Ovary (tissue), 3 donors: Measurements from ENCODE around the gene INS.

Experiments used
- EP300 ChIP-seq: sonication (generic); formaldehyde crosslinking; IDR thresholded peaks from one replicate; pipeline ENCODE4 v1.6.1; 2017; ENCODE audit warnings: antibody characterized with exemption
- POLR2A ChIP-seq: fragments of 450-650 bp; IDR thresholded peaks from one replicate; pipeline ENCODE4 v1.6.1; 2017; ENCODE audit warnings: antibody characterized with exemption, mild to moderate bottlenecking, moderate library complexity
- TF ChIP-seq, protein P1 (sequence below), 3 donors: fragments of 450-650 bp in 2 of 3; fragments of 200-600 bp in 1 of 3; IDR thresholded peaks; one replicate each; pipeline versions ENCODE4 v1.5.1 to v1.8.0; 2016 to 2022; ENCODE audit warnings: antibody characterized with exemption in 3 of 3, mild to moderate bottlenecking in 1 of 3
- donor health status: DM: no; HTN: no; CAD: no.

DNA sequence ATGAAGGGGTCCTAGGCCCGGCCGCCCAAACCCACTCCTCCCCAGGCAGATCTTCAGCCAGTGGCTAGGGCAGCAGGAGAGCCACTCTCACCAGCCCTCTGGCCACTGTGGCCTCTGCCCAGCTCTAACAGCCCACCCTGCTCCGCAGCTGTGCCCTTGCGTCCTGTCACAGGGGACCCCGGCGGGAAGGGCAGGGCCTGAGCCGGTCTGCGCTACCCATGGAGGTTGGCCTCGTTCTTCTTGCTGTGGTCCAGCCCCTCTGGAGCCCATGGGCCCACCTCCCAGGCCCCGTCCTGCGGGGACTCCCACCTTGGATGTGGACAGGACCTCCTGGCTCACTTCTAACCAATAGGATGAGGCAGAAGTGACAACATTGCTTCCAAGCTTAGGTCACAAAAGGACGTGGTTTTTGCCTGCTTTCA lies 48.9 kb upstream of the INS start:
- TF ChIP-seq, protein P1, sequence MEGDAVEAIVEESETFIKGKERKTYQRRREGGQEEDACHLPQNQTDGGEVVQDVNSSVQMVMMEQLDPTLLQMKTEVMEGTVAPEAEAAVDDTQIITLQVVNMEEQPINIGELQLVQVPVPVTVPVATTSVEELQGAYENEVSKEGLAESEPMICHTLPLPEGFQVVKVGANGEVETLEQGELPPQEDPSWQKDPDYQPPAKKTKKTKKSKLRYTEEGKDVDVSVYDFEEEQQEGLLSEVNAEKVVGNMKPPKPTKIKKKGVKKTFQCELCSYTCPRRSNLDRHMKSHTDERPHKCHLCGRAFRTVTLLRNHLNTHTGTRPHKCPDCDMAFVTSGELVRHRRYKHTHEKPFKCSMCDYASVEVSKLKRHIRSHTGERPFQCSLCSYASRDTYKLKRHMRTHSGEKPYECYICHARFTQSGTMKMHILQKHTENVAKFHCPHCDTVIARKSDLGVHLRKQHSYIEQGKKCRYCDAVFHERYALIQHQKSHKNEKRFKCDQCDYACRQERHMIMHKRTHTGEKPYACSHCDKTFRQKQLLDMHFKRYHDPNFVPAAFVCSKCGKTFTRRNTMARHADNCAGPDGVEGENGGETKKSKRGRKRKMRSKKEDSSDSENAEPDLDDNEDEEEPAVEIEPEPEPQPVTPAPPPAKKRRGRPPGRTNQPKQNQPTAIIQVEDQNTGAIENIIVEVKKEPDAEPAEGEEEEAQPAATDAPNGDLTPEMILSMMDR (IDR thresholded peaks at IDR 0.05): no peak
- TF ChIP-seq POLR2A: no peak
- no peak for TF ChIP-seq EP300
